Thymus (tissue), 11 donors: ENCODE results near the gene PLBD1. TPM values are rescaled to one million over a fixed set of nuclear protein-coding genes. Genes with fewer than 3 reads are reported as not detected.
A peak's percentile ranks its signal among the peaks of the same experiment; 100 is the strongest.

Experiments
- DNase-seq, 9 donors: peaks; one replicate each; pipeline ENCODE4 v3.0.0-alpha.2; 2013; ENCODE audit warnings: low spot score in 9 of 9, low read depth in 6 of 9, missing footprints in 1 of 9
- H3K27ac ChIP-seq, 2 donors: one replicate each; pipeline ENCODE4 v1.5.1; 2013; ENCODE audit warnings: control low read depth in 1 of 2, low read depth in 1 of 2, low read length in 1 of 2, mild to moderate bottlenecking in 1 of 2, moderate library complexity in 1 of 2
- H3K27me3 ChIP-seq, 2 donors: one replicate each; pipeline ENCODE4 v1.5.1; 2013; ENCODE audit warnings: low read length in 1 of 2; ENCODE audit not compliant: control insufficient read depth in 2 of 2, insufficient read depth in 1 of 2
- H3K36me3 ChIP-seq, 2 donors: one replicate each; pipeline ENCODE4 v1.5.1; 2013; ENCODE audit warnings: low read length in 1 of 2, mild to moderate bottlenecking in 1 of 2, moderate library complexity in 1 of 2; ENCODE audit not compliant: control insufficient read depth in 2 of 2, insufficient read depth in 2 of 2
- H3K4me1 ChIP-seq, 2 donors: one replicate each; pipeline ENCODE4 v1.5.1; 2013; ENCODE audit warnings: low read length in 2 of 2; ENCODE audit not compliant: control insufficient read depth in 2 of 2, insufficient read depth in 2 of 2
- H3K4me3 ChIP-seq, 2 donors: one replicate each; pipeline ENCODE4 v1.5.1; 2013; ENCODE audit warnings: low read length in 2 of 2, control low read depth in 1 of 2, mild to moderate bottlenecking in 1 of 2
- H3K9me3 ChIP-seq, 2 donors: one replicate each; pipeline ENCODE4 v1.5.1; 2013; ENCODE audit warnings: low read length in 1 of 2, mild to moderate bottlenecking in 1 of 2; ENCODE audit not compliant: control insufficient read depth in 2 of 2, insufficient read depth in 1 of 2
- WGBS: extraction: QIAGEN DNeasy Blood & Tissue Kit; methylation state at CpG from one replicate; pipeline ENCODE4 v1.1.7; 2013; 5-methylcytosine and 5-hydroxymethylcytosine counted together
- polyA plus RNA-seq: library from polyadenylated mRNA; stranded (reverse); fragments of 200-250 nt; gene quantifications from one replicate; pipeline ENCODE4 v1.2.3, GENCODE V29; 2013
- total RNA-seq: library from RNA; stranded (reverse); fragments of 120-200 nt; gene quantifications from one replicate; pipeline ENCODE4 v1.2.4, GENCODE V29; 2013
- donor health status: healthy.

Gene PLBD1
- total and polyA plus RNA-seq, 2 donors: 6.5 to 9.5 TPM

- Histone ChIP-seq H3K27me3 (no peaks in the 10 kb centered on the region), H3K9me3 (no peaks in the 10 kb centered on the region), H3K36me3 (peaks cover 45 to 69% of the 10 kb centered on the region in 2 donors), H3K27ac (no peak overlapping the region), H3K4me3 (no peak overlapping the region), H3K4me1 (no peaks in the 10 kb centered on the region)
- WGBS: 96% methylated on average over 2 of the region's 2 CpGs
- DNase-seq: no peak
Observed at GRCh38 chr12:14482886-14483285, 84.8 kb downstream of the PLBD1 start.

DNA sequence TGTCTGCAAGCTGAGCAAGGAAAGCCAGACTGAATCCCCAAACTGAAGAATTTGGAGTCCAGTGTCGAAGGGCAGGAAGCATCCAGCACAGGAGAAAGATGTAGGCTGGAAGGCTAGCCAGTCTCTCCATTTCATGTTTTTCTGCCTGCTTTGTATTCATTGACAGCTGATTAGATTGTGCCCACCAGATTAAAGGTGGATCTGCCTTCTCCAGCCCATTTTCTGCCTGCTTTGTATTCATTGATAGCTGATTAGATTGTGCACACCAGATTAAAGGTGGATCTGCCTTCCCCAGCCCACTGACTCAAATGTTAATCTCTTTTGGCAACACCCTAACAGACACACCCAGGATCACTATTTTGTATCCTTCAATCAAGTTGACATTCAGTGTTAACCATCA lies 85.3 kb downstream of the PLBD1 start:
- Histone ChIP-seq H3K9me3 (no peaks in the 10 kb centered on the region), H3K4me3 (no peak overlapping the region), H3K27ac (no peak overlapping the region), H3K36me3 (peaks cover 43 to 64% of the 10 kb centered on the region in 2 donors), H3K4me1 (no peaks in the 10 kb centered on the region), H3K27me3 (no peaks in the 10 kb centered on the region)
- no peak for DNase-seq
- 96% methylated on average over 1 of the region's 1 CpG for WGBS

DNA sequence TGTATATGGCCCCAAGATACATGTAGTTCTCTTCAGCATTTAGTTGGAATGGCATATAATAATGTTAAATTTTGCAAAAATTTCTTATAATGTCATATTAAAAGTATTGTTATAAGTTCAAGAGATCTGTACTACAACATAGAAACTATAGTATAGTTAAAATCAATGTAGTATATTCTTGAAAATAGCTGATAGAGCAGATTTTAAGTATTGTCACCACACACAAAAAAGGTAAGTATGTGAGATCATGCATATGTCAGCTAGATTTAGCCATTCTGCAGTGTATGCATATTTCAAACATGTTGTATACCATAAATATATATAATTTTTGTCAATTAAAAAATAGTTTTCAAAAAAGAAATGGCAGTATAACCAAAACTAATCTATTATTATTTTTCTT lies 86.5 kb downstream of the PLBD1 start:
- no peaks in the 10 kb centered on the region for H3K27me3 ChIP-seq
- no peak overlapping the region for H3K27ac ChIP-seq
- DNase-seq: no peak
- H3K9me3 ChIP-seq: no peaks in the 10 kb centered on the region
- peaks cover 42 to 57% of the 10 kb centered on the region in 2 donors for H3K36me3 ChIP-seq
- no peak overlapping the region for H3K4me3 ChIP-seq
- no peaks in the 10 kb centered on the region for H3K4me1 ChIP-seq

DNA sequence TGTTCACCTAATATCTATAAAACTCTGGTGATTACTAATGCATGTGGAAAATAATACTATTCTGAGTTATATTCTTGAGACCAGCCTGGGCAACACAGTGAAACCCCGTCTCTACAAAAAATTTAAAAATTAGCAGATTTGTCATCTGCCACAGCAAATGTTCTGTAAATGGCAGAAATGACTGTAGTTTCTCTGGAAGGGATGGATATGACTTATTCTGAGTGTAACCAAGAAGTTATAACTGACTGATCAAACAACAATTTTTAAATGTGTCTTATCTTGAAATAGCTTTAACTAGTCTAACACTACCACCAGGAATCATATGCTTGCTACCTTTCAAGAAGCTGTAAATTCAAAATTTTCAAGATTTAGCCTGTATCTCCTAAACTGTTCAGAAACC lies 88.7 kb downstream of the PLBD1 start:
- Histone ChIP-seq H3K9me3 (peaks cover 0 to 5% of the 10 kb centered on the region in 2 donors), H3K27me3 (no peaks in the 10 kb centered on the region), H3K27ac (no peak overlapping the region), H3K36me3 (peaks cover 31 to 52% of the 10 kb centered on the region in 2 donors), H3K4me1 (no peaks in the 10 kb centered on the region), H3K4me3 (no peak overlapping the region)
- WGBS: 97% methylated on average over 1 of the region's 1 CpG
- no peak for DNase-seq

GRCh38 chr12:14473707-14474287 lies 93.9 kb downstream of the PLBD1 start:
- no peak overlapping the region for H3K4me3 ChIP-seq
- H3K27me3 ChIP-seq: no peaks in the 10 kb centered on the region
- H3K9me3 ChIP-seq: peaks cover 2 to 5% of the 10 kb centered on the region in 2 donors
- WGBS: 99% methylated on average over 4 of the region's 4 CpGs
- peaks cover 26 to 44% of the 10 kb centered on the region in 2 donors for H3K36me3 ChIP-seq
- H3K27ac ChIP-seq: no peak overlapping the region
- no peaks in the 10 kb centered on the region for H3K4me1 ChIP-seq
- DNase-seq: peak in 1 of 9 donors; percentile 29

GRCh38 chr12:14471497-14471896 lies 96.2 kb downstream of the PLBD1 start:
- H3K4me3 ChIP-seq: no peak overlapping the region
- peaks cover 22 to 52% of the 10 kb centered on the region in 2 donors for H3K36me3 ChIP-seq
- no peaks in the 10 kb centered on the region for H3K27me3 ChIP-seq
- H3K9me3 ChIP-seq: peaks cover 2 to 5% of the 10 kb centered on the region in 2 donors
- DNase-seq: no peak
- 98% methylated on average over 1 of the region's 1 CpG for WGBS
- H3K4me1 ChIP-seq: no peaks in the 10 kb centered on the region
- no peak overlapping the region for H3K27ac ChIP-seq

DNA sequence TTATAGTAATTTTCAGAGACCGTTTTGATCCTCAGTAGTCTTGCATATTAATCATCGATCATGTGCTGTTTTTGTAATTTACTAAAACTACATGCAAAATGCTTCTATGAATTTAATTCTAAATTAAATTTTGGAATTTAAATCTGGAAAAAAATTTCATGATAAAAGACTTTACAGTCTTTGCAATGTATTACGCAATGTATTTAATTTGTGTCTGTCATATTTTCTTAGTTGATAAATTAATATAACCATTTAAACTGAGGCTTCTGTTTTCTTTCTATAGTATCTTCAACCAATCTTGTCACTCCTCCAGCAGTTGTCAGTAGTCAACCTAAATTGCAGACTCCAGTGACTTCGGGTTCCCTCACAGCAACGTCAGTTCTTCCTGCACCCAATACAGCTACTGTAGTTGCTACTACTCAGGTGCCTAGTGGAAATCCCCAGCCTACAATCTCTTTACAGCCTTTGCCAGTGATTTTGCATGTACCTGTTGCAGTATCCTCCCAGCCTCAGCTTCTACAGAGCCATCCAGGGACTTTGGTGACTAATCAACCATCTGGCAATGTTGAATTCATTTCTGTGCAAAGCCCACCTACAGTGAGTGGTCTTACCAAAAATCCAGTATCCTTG lies 107.4 kb downstream of the PLBD1 start:
- DNase-seq: no peak
- 98% methylated on average over 5 of the region's 5 CpGs for WGBS
- H3K4me3 ChIP-seq: no peak overlapping the region
- H3K36me3 ChIP-seq: peaks cover 13 to 53% of the 10 kb centered on the region in 2 donors
- H3K27ac ChIP-seq: no peak overlapping the region
- no peaks in the 10 kb centered on the region for H3K9me3 ChIP-seq
- H3K4me1 ChIP-seq: no peaks in the 10 kb centered on the region
- no peaks in the 10 kb centered on the region for H3K27me3 ChIP-seq

DNA sequence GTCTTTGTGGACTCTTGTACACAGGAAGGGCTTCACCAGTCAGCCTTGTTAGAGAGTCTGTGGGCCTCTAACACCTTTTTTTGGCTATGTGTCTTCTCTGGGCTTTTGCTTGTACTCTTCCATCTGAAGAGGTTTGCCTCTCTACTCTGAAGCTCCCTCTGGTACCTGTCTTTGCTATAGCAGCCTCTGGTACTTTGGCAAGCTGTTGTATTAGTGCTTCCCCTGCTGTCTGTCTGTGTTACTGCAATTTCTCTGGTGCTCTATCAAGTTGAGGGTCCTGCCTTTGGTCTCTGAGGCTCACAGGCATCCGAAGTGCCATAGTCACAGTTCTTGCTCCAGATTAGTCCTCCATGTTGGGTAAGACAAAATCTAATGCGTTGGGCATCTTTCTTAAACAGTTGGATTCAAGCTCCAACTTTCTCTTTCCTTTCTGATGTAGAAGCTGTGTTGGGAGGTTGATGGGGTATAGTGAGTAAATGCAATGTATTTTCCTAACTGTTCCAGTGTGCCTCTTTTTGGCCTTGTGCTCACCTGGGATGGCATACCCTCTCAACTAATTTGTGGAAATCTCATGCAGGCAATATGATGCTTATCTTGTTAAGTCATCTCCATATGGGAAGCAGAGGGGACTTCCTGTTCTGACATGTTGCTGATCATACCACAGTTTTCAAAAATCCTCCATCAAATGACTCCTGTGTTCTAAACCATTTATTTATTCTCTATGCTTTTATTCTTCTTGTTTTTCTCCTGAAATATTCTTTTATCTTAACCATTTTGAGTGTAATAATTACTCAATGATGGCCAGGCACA lies 113.4 kb downstream of the PLBD1 start:
- peak; percentile 29 to 82 (median 54) for DNase-seq
- Histone ChIP-seq H3K27ac (no peak overlapping the region), H3K9me3 (no peaks in the 10 kb centered on the region), H3K27me3 (no peaks in the 10 kb centered on the region), H3K36me3 (peaks cover 15 to 42% of the 10 kb centered on the region in 2 donors), H3K4me1 (peaks cover 0 to 4% of the 10 kb centered on the region in 2 donors), H3K4me3 (no peak overlapping the region)
- WGBS: 93% methylated on average over 2 of the region's 2 CpGs
